ENCODE data around the gene HEXIM2.

HEXIM2 gene

GRCh38 chr17:45128331-45128730 is 33.3 kb upstream of the HEXIM2 start:
- DNase-seq (ENCODE audit: low read depth) = no peak

GRCh38 chr17:45128989-45129388 is 32.7 kb upstream of the HEXIM2 start:
- no peak for DNase-seq (ENCODE audit: low read depth)

GRCh38 chr17:45129426-45129939 is 32.2 kb upstream of the HEXIM2 start:
- DNase-seq (ENCODE audit: low read depth) = no peak

GRCh38 chr17:45129940-45130680 is 31.6 kb upstream of the HEXIM2 start:
- DNase-seq (ENCODE audit: low read depth) = no peak

- no peak for DNase-seq (ENCODE audit: low read depth)
Observed at GRCh38 chr17:45130681-45131615, 30.7 kb upstream of the HEXIM2 start.

- peak; percentile 40 for DNase-seq (ENCODE audit: low read depth)
Observed at GRCh38 chr17:45131616-45132319, 29.9 kb upstream of the HEXIM2 start.

GRCh38 chr17:45132320-45132571 is 29.4 kb upstream of the HEXIM2 start, which contains the start of gene PLCD3:
Gene PLCD3, minus strand, starts transcription at chr17:45132515. Its CDS starts 105 bp downstream, at chr17:45132410.
- no peak for DNase-seq (ENCODE audit: low read depth)

GRCh38 chr17:45132572-45133463 is 28.9 kb upstream of the HEXIM2 start:
- peak; percentile 61 for DNase-seq (ENCODE audit: low read depth)

GRCh38 chr17:45135192-45135977 is 26.3 kb upstream of the HEXIM2 start, which contains the start of gene ACBD4:
Gene ACBD4, plus strand, starts transcription at chr17:45135687. Its CDS starts 458 bp downstream, at chr17:45136145.
- peak; percentile 96 for DNase-seq (ENCODE audit: low read depth)

- DNase-seq (ENCODE audit: low read depth) = no peak
Observed at GRCh38 chr17:45135978-45136791, 25.5 kb upstream of the HEXIM2 start.

GRCh38 chr17:45136846-45137560 is 24.7 kb upstream of the HEXIM2 start:
- no peak for DNase-seq (ENCODE audit: low read depth)

- no peak for DNase-seq (ENCODE audit: low read depth)
Observed at GRCh38 chr17:45137561-45138305, 23.9 kb upstream of the HEXIM2 start.

GRCh38 chr17:45138911-45139532 is 22.7 kb upstream of the HEXIM2 start:
- DNase-seq (ENCODE audit: low read depth) = no peak

GRCh38 chr17:45139533-45139920 is 22.1 kb upstream of the HEXIM2 start:
- DNase-seq (ENCODE audit: low read depth) = no peak

GRCh38 chr17:45143094-45143670 is 18.5 kb upstream of the HEXIM2 start:
- no peak for DNase-seq (ENCODE audit: low read depth)

- DNase-seq (ENCODE audit: low read depth) = no peak
Observed at GRCh38 chr17:45143767-45144198, 17.9 kb upstream of the HEXIM2 start.
